Activated CD4-positive, alpha-beta T cell treated with anti-CD3 and anti-CD28 coated beads for 36 hours (primary cell): ENCODE measurements around the gene KDM3A. TPM values are rescaled to one million over a fixed set of nuclear protein-coding genes. Genes with fewer than 3 reads are reported as not detected.

Experiments
- ATAC-seq: fragments of 200-7000 bp; cut with Tn5 transposase; one replicate; pipeline ENCODE4 v1.10.0; 2021; ENCODE audit warnings: mild to moderate bottlenecking, moderate library complexity
- CTCF ChIA-PET: fragments of 350-600 bp; sonication (Branson Sonifier 250); formaldehyde crosslinking; loops from one replicate; lab custom pipeline; 2021; ENCODE audit warnings: antibody characterized with exemption; lab: Charles Lee
- POLR2A ChIA-PET: fragments of 350-600 bp; sonication (Branson Sonifier 250); formaldehyde crosslinking; loops from one replicate; lab custom pipeline; 2021; ENCODE audit warnings: antibody characterized with exemption, inconsistent platforms; lab: Charles Lee
- DNase-seq: peaks from one replicate; pipeline ENCODE4 v3.0.0-alpha.2; 2020
- H3K27ac Mint-ChIP-seq: one replicate; pipeline ENCODE4 v1.8.0; 2021; ENCODE audit warnings: mixed read lengths
- H3K27me3 Mint-ChIP-seq: one replicate; pipeline ENCODE4 v1.8.0; 2021; ENCODE audit warnings: mixed read lengths
- H3K36me3 Mint-ChIP-seq: one replicate; pipeline ENCODE4 v1.8.0; 2021; ENCODE audit warnings: low read depth, mixed read lengths
- H3K4me1 Mint-ChIP-seq: one replicate; pipeline ENCODE4 v1.8.0; 2021; ENCODE audit warnings: mixed read lengths
- H3K4me3 Mint-ChIP-seq: one replicate; pipeline ENCODE4 v1.8.0; 2021; ENCODE audit warnings: mild to moderate bottlenecking, moderate library complexity, mixed read lengths
- H3K9me3 Mint-ChIP-seq: one replicate; pipeline ENCODE4 v1.8.0; 2021; ENCODE audit warnings: low read depth, mixed read lengths
- intact Hi-C, 2 experiments: fragments of 100-400 bp; cut with DNase I in 1 of 2; cut with micrococcal nuclease in 1 of 2; formaldehyde crosslinking; loops; one replicate each; pipeline versions ENCODE4 v1.14.2 to v1.15.1; 2022 to 2024; cut with DNase I, micrococcal nuclease
- total RNA-seq, 2 experiments: library from RNA; stranded (reverse); gene quantifications; one replicate each; pipeline ENCODE4 v1.2.3, GENCODE V29; 2021

Gene KDM3A
- 10 to 100 TPM; 68.9 to 82.9 TPM for total RNA-seq

GRCh38 chr2:86440631-86441391 is at the start of gene KDM3A:
KDM3A (plus strand) TSS chr2:86441371; CDS start chr2:86442048, 677 bp downstream.
- ChIA-PET CTCF (interaction anchor here (1.5 to 1.9 kb wide), 3 partner anchors 10 to 220 kb away, joined by 3 to 7 read pairs (median 5); no protein-coding TSS in a partner anchor), POLR2A (interaction anchor here (0.6 to 1.9 kb wide), 11 partner anchors 8 to 1114 kb away, joined by 3 to 16 read pairs (median 4); partner anchors contain the start of gene RNF103)
- intact Hi-C loops: loop anchor here (1.0 to 10.0 kb wide), 11 partner anchors 122 to 1114 kb away; partner anchors contain the start of genes IMMT (in 2 of the 2), PTCD3 (in 2 of the 2), RNF103 (in 2 of the 2) and C2orf68 (in 1 of the 2)
- Mint-ChIP-seq H3K9me3 (peaks cover 18% of the 10 kb centered on the region), H3K27me3 (no peaks in the 10 kb centered on the region), H3K4me3 (peak within 1 kb of the TSS; percentile 90), H3K4me1 (peaks cover 37% of the 10 kb centered on the region), H3K27ac (peak within 1 kb of the TSS; percentile 99), H3K36me3 (peaks cover 47% of the 10 kb centered on the region)
- peak; percentile 88 for ATAC-seq
- peak; percentile 100 for DNase-seq

GRCh38 chr2:86392873-86393518 is 48.2 kb upstream of the KDM3A start:
- Mint-ChIP-seq H3K36me3 (no peaks in the 10 kb centered on the region), H3K27ac (no peak overlapping the region), H3K4me3 (no peak overlapping the region), H3K4me1 (peaks cover 14% of the 10 kb centered on the region), H3K9me3 (no peaks in the 10 kb centered on the region), H3K27me3 (peaks cover 4% of the 10 kb centered on the region)
- CTCF ChIA-PET: interaction anchor here (0.5 to 0.9 kb wide), 3 partner anchors 172 to 574 kb away, joined by 3 read pairs; no protein-coding TSS in a partner anchor
- DNase-seq: no peak
- intact Hi-C loops: no loop called here
- ATAC-seq: no peak
- POLR2A ChIA-PET: interaction anchor here (1.5 kb wide), 1 partner anchor 48 kb away, joined by 5 read pairs; the partner anchor contains the start of gene KDM3A

- Mint-ChIP-seq H3K4me1 (peaks cover 14% of the 10 kb centered on the region), H3K4me3 (no peak overlapping the region), H3K9me3 (no peaks in the 10 kb centered on the region), H3K36me3 (no peaks in the 10 kb centered on the region), H3K27me3 (peaks cover 9% of the 10 kb centered on the region), H3K27ac (peak overlapping the region; percentile 55)
- ChIA-PET CTCF (interaction anchor here (0.5 to 0.8 kb wide), 4 partner anchors 9 to 415 kb away, joined by 3 to 4 read pairs (median 3); no protein-coding TSS in a partner anchor), POLR2A (interaction anchor here (0.6 to 1.5 kb wide), 2 partner anchors 48 to 209 kb away, joined by 3 to 5 read pairs; partner anchors contain the start of gene KDM3A)
- ATAC-seq (peak; percentile 84), DNase-seq (peak; percentile 27)
- intact Hi-C loops: no loop called here
Measured at GRCh38 chr2:86393521-86394491, 47.4 kb upstream of the KDM3A start.

- Mint-ChIP-seq H3K9me3 (no peaks in the 10 kb centered on the region), H3K27me3 (peaks cover 12% of the 10 kb centered on the region), H3K4me3 (no peak overlapping the region), H3K27ac (no peak overlapping the region), H3K4me1 (peaks cover 14% of the 10 kb centered on the region), H3K36me3 (no peaks in the 10 kb centered on the region)
- no peak for ATAC-seq
- intact Hi-C loops: no loop called here
- CTCF ChIA-PET: interaction anchor here (0.8 to 0.9 kb wide), 3 partner anchors 29 to 368 kb away, joined by 3 to 4 read pairs (median 3); no protein-coding TSS in a partner anchor
- DNase-seq: peak; percentile 35
- POLR2A ChIA-PET: no interaction called here
Measured at GRCh38 chr2:86396291-86396785, 44.8 kb upstream of the KDM3A start.

GRCh38 chr2:86397986-86398385 is 43.2 kb upstream of the KDM3A start:
- ChIA-PET POLR2A (no interaction called here), CTCF (interaction anchor here (0.8 kb wide), 1 partner anchor 7 kb away, joined by 3 read pairs; no protein-coding TSS in a partner anchor)
- peaks cover 12% of the 10 kb centered on the region for H3K4me1 Mint-ChIP-seq
- H3K27me3 Mint-ChIP-seq: peaks cover 12% of the 10 kb centered on the region
- no peaks in the 10 kb centered on the region for H3K36me3 Mint-ChIP-seq
- H3K27ac Mint-ChIP-seq: no peak overlapping the region
- H3K9me3 Mint-ChIP-seq: no peaks in the 10 kb centered on the region
- no peak for ATAC-seq
- intact Hi-C loops: no loop called here
- no peak for DNase-seq
- H3K4me3 Mint-ChIP-seq: no peak overlapping the region

- no peaks in the 10 kb centered on the region for H3K36me3 Mint-ChIP-seq
- H3K4me1 Mint-ChIP-seq: peaks cover 5% of the 10 kb centered on the region
- H3K4me3 Mint-ChIP-seq: no peak overlapping the region
- POLR2A ChIA-PET: no interaction called here
- intact Hi-C loops: no loop called here
- no peaks in the 10 kb centered on the region for H3K9me3 Mint-ChIP-seq
- no peak overlapping the region for H3K27ac Mint-ChIP-seq
- ATAC-seq: no peak
- CTCF ChIA-PET: no interaction called here
- DNase-seq: no peak
- peaks cover 12% of the 10 kb centered on the region for H3K27me3 Mint-ChIP-seq
Measured at GRCh38 chr2:86398500-86399474, 42.4 kb upstream of the KDM3A start.

GRCh38 chr2:86400321-86400720 is 40.9 kb upstream of the KDM3A start:
- intact Hi-C loops: no loop called here
- POLR2A ChIA-PET: no interaction called here

GRCh38 chr2:86410581-86410980 is 30.6 kb upstream of the KDM3A start:
- no peak overlapping the region for H3K4me3 Mint-ChIP-seq
- peaks cover 4% of the 10 kb centered on the region for H3K36me3 Mint-ChIP-seq
- DNase-seq (no peak), ATAC-seq (no peak)
- peaks cover 20% of the 10 kb centered on the region for H3K27me3 Mint-ChIP-seq
- ChIA-PET POLR2A (no interaction called here), CTCF (no interaction called here)
- intact Hi-C loops: no loop called here
- no peak overlapping the region for H3K27ac Mint-ChIP-seq
- peaks cover 13% of the 10 kb centered on the region for H3K4me1 Mint-ChIP-seq
- H3K9me3 Mint-ChIP-seq: peaks cover 4% of the 10 kb centered on the region

More at GRCh38 chr2:86400321-86400720, 40.9 kb upstream of the KDM3A start:
- H3K9me3 Mint-ChIP-seq: no peaks in the 10 kb centered on the region
- H3K4me1 Mint-ChIP-seq: no peaks in the 10 kb centered on the region
- H3K27ac Mint-ChIP-seq: no peak overlapping the region
- ATAC-seq (no peak), DNase-seq (no peak)
- peaks cover 12% of the 10 kb centered on the region for H3K27me3 Mint-ChIP-seq
- CTCF ChIA-PET: no interaction called here
- no peak overlapping the region for H3K4me3 Mint-ChIP-seq
- H3K36me3 Mint-ChIP-seq: no peaks in the 10 kb centered on the region

GRCh38 chr2:86411396-86411795 is 29.8 kb upstream of the KDM3A start:
- H3K27me3 Mint-ChIP-seq: peaks cover 20% of the 10 kb centered on the region
- no peak overlapping the region for H3K4me3 Mint-ChIP-seq
- ATAC-seq (no peak), DNase-seq (no peak)
- H3K27ac Mint-ChIP-seq: no peak overlapping the region
- ChIA-PET POLR2A (no interaction called here), CTCF (no interaction called here)
- intact Hi-C loops: no loop called here
- H3K36me3 Mint-ChIP-seq: peaks cover 4% of the 10 kb centered on the region
- peaks cover 13% of the 10 kb centered on the region for H3K4me1 Mint-ChIP-seq
- peaks cover 4% of the 10 kb centered on the region for H3K9me3 Mint-ChIP-seq

GRCh38 chr2:86412007-86412406 is 29.2 kb upstream of the KDM3A start:
- no peak overlapping the region for H3K4me3 Mint-ChIP-seq
- intact Hi-C loops: no loop called here
- peaks cover 20% of the 10 kb centered on the region for H3K27me3 Mint-ChIP-seq
- POLR2A ChIA-PET: no interaction called here
- H3K36me3 Mint-ChIP-seq: peaks cover 4% of the 10 kb centered on the region
- H3K27ac Mint-ChIP-seq: no peak overlapping the region
- CTCF ChIA-PET: no interaction called here
- DNase-seq (no peak), ATAC-seq (no peak)
- H3K4me1 Mint-ChIP-seq: peaks cover 13% of the 10 kb centered on the region
- H3K9me3 Mint-ChIP-seq: peaks cover 4% of the 10 kb centered on the region
